ENCODE measurements around the gene CAMK1D. TPM values are rescaled to one million over a fixed set of nuclear protein-coding genes. Genes with fewer than 3 reads are reported as not detected.

Gene CAMK1D
- total and polyA plus RNA-seq, 10 of the 15 experiments (the other 5 are each of a cell fraction or from before 2014, with no cell fraction given): 2.1 to 35.5 (median 14.7) TPM

DNA sequence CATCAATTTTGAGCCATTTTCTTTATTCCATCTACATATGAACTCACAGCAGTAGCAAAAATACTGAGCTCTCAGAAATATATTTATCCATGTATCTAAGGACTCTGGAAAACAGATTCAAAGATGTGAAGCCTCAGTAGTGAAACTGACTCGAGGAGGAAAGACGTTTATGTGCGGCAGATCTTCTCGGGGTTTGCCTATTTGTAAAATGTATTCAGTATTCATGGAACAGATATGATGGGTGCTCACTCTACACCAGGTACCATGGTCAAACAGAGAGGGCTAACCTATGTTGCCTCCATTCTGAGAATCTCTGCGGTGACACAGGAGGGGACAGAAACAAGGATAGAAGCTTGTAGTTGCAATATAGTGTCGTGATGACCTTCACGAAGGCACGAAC is 93.7 kb downstream of the CAMK1D start:
- in situ Hi-C loops (cut with MboI) (no loop called here), intact Hi-C loops (cut with micrococcal nuclease; ENCODE audit: unreplicated experiment) (no loop called here)
- H3K4me3 ChIP-seq: no peak overlapping the region
- SMC1A ChIA-PET (ENCODE audit: uncharacterized antibody, unreplicated experiment): no interaction called here
- over 99% methylated on average over 8 of the region's 8 CpGs for WGBS (ENCODE audit: insufficient coverage, insufficient replicate concordance, low lambda C conversion rate, missing lambda C conversion rate)
- no peak for DNase-seq (ENCODE audit: low read depth, low spot score)
- H3K9me3 ChIP-seq (replicated peaks; ENCODE audit: control insufficient read depth, insufficient read depth, low read length): peaks cover 3% of the 10 kb centered on the region; the same call in 2 of the 3 replicates
- H4K20me1 ChIP-seq (ENCODE audit: control insufficient read depth, insufficient read depth): no peaks in the 10 kb centered on the region
- no peak overlapping the region for H3K9ac ChIP-seq (ENCODE audit: control insufficient read depth, insufficient read depth, low read length)
- no TSS peak for BruUV-seq (replicated peaks)
- no peak for FAIRE-seq
- H2AFZ ChIP-seq (ENCODE audit: control insufficient read depth, low read depth, low read length): no peak overlapping the region
- RAD21 ChIA-PET (ENCODE audit: unreplicated experiment): no interaction called here
- H3K27me3 ChIP-seq (replicated peaks in 1 of 2; ENCODE audit: control insufficient read depth in 2 of 2, insufficient read depth in 2 of 2, low read length in 1 of 2): no peaks in the 10 kb centered on the region
- H3K4me1 ChIP-seq (ENCODE audit: control insufficient read depth, insufficient read depth, low read length): peaks cover 6% of the 10 kb centered on the region
- H3K79me2 ChIP-seq (ENCODE audit: control insufficient read depth, insufficient read depth, low read length): no peaks in the 10 kb centered on the region
- POLR2A ChIA-PET: no interaction called here
- TF ChIP-seq RAD51 (IDR thresholded peaks at IDR 0.05) (no peak), CREB1 (IDR thresholded peaks at IDR 0.05; ENCODE audit: low read depth) (no peak), NRF1 (conservative IDR thresholded peaks at IDR 0.05; ENCODE audit: low read depth, low read length) (no peak), TCF3 (IDR thresholded peaks at IDR 0.05; ENCODE audit: borderline replicate concordance, insufficient read depth, low read depth, low read length) (no peak), BRCA1 (IDR thresholded peaks at IDR 0.05; ENCODE audit: low read depth, low read length) (no peak), TARDBP (IDR thresholded peaks at IDR 0.05; ENCODE audit: borderline replicate concordance) (no peak), SMC3 (IDR thresholded peaks at IDR 0.05; ENCODE audit: borderline replicate concordance, low read length) (no peak), SMAD1 (IDR thresholded peaks at IDR 0.05; ENCODE audit: low read depth, partially characterized antibody) (no peak), IKZF1 (conservative IDR thresholded peaks at IDR 0.05) (no peak), POU2F2 (IDR thresholded peaks at IDR 0.05; ENCODE audit: borderline replicate concordance, low read depth, low read length) (no peak), JUNB (IDR thresholded peaks at IDR 0.05) (no peak)
- TF ChIP-seq, protein P1, sequence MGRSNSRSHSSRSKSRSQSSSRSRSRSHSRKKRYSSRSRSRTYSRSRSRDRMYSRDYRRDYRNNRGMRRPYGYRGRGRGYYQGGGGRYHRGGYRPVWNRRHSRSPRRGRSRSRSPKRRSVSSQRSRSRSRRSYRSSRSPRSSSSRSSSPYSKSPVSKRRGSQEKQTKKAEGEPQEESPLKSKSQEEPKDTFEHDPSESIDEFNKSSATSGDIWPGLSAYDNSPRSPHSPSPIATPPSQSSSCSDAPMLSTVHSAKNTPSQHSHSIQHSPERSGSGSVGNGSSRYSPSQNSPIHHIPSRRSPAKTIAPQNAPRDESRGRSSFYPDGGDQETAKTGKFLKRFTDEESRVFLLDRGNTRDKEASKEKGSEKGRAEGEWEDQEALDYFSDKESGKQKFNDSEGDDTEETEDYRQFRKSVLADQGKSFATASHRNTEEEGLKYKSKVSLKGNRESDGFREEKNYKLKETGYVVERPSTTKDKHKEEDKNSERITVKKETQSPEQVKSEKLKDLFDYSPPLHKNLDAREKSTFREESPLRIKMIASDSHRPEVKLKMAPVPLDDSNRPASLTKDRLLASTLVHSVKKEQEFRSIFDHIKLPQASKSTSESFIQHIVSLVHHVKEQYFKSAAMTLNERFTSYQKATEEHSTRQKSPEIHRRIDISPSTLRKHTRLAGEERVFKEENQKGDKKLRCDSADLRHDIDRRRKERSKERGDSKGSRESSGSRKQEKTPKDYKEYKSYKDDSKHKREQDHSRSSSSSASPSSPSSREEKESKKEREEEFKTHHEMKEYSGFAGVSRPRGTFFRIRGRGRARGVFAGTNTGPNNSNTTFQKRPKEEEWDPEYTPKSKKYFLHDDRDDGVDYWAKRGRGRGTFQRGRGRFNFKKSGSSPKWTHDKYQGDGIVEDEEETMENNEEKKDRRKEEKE (IDR thresholded peaks at IDR 0.05): no peak
- TF ChIP-seq, protein P2, sequence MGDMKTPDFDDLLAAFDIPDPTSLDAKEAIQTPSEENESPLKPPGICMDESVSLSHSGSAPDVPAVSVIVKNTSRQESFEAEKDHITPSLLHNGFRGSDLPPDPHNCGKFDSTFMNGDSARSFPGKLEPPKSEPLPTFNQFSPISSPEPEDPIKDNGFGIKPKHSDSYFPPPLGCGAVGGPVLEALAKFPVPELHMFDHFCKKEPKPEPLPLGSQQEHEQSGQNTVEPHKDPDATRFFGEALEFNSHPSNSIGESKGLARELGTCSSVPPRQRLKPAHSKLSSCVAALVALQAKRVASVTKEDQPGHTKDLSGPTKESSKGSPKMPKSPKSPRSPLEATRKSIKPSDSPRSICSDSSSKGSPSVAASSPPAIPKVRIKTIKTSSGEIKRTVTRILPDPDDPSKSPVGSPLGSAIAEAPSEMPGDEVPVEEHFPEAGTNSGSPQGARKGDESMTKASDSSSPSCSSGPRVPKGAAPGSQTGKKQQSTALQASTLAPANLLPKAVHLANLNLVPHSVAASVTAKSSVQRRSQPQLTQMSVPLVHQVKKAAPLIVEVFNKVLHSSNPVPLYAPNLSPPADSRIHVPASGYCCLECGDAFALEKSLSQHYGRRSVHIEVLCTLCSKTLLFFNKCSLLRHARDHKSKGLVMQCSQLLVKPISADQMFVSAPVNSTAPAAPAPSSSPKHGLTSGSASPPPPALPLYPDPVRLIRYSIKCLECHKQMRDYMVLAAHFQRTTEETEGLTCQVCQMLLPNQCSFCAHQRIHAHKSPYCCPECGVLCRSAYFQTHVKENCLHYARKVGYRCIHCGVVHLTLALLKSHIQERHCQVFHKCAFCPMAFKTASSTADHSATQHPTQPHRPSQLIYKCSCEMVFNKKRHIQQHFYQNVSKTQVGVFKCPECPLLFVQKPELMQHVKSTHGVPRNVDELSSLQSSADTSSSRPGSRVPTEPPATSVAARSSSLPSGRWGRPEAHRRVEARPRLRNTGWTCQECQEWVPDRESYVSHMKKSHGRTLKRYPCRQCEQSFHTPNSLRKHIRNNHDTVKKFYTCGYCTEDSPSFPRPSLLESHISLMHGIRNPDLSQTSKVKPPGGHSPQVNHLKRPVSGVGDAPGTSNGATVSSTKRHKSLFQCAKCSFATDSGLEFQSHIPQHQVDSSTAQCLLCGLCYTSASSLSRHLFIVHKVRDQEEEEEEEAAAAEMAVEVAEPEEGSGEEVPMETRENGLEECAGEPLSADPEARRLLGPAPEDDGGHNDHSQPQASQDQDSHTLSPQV (IDR thresholded peaks at IDR 0.05): no peak
- CTCF ChIA-PET: no interaction called here
- H3K4me2 ChIP-seq (ENCODE audit: control insufficient read depth, insufficient read depth): no peak overlapping the region
- no peaks in the 10 kb centered on the region for H3K36me3 ChIP-seq (ENCODE audit: control insufficient read depth in 2 of 2, insufficient read depth in 2 of 2, low read length in 1 of 2)
- no peak overlapping the region for H3K27ac ChIP-seq (ENCODE audit: control insufficient read depth, insufficient read depth)
- no peak for ATAC-seq

Data from GM12878 (cell line).